ENCODE measurements around the gene P2RX2.

The P2RX2 gene

DNA sequence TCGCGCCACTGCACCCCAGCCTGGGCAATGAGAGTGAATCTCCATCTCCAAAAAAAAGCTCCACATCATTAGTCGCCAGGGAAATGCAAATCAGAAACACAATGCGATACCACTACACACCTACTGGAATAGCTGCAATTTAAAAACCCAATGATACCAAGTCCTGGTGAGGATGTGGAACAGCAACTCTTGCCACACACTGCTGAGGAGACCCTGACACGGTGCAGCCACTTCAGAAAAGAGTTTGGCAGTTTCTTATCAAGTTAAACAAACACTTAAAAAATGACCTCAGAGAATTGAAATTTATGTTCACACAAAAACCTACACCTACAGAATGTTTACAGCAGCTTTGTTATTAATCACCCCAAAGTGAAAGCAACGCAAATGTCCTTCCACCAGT, 12.1 kb downstream of the P2RX2 start:
- TF ChIP-seq EGR1 (IDR thresholded peaks at IDR 0.05): no peak
- no peak for TF ChIP-seq TAF1 (IDR thresholded peaks at IDR 0.05; ENCODE audit: low read depth)
- TF ChIP-seq, protein P1, sequence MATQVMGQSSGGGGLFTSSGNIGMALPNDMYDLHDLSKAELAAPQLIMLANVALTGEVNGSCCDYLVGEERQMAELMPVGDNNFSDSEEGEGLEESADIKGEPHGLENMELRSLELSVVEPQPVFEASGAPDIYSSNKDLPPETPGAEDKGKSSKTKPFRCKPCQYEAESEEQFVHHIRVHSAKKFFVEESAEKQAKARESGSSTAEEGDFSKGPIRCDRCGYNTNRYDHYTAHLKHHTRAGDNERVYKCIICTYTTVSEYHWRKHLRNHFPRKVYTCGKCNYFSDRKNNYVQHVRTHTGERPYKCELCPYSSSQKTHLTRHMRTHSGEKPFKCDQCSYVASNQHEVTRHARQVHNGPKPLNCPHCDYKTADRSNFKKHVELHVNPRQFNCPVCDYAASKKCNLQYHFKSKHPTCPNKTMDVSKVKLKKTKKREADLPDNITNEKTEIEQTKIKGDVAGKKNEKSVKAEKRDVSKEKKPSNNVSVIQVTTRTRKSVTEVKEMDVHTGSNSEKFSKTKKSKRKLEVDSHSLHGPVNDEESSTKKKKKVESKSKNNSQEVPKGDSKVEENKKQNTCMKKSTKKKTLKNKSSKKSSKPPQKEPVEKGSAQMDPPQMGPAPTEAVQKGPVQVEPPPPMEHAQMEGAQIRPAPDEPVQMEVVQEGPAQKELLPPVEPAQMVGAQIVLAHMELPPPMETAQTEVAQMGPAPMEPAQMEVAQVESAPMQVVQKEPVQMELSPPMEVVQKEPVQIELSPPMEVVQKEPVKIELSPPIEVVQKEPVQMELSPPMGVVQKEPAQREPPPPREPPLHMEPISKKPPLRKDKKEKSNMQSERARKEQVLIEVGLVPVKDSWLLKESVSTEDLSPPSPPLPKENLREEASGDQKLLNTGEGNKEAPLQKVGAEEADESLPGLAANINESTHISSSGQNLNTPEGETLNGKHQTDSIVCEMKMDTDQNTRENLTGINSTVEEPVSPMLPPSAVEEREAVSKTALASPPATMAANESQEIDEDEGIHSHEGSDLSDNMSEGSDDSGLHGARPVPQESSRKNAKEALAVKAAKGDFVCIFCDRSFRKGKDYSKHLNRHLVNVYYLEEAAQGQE (IDR thresholded peaks at IDR 0.05; ENCODE audit: low read depth): no peak
- no peak for TF ChIP-seq CEBPB (IDR thresholded peaks at IDR 0.05)
- no peak for TF ChIP-seq CREB1 (IDR thresholded peaks at IDR 0.05; ENCODE audit: low read depth)
- TF ChIP-seq, protein P2, sequence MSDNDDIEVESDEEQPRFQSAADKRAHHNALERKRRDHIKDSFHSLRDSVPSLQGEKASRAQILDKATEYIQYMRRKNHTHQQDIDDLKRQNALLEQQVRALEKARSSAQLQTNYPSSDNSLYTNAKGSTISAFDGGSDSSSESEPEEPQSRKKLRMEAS (IDR thresholded peaks at IDR 0.05): no peak
- TF ChIP-seq YY1 (IDR thresholded peaks at IDR 0.05; ENCODE audit: low read depth): no peak
- no peak for TF ChIP-seq FOXM1 (IDR thresholded peaks at IDR 0.05; ENCODE audit: borderline replicate concordance, low read depth)
- TF ChIP-seq, protein P3, sequence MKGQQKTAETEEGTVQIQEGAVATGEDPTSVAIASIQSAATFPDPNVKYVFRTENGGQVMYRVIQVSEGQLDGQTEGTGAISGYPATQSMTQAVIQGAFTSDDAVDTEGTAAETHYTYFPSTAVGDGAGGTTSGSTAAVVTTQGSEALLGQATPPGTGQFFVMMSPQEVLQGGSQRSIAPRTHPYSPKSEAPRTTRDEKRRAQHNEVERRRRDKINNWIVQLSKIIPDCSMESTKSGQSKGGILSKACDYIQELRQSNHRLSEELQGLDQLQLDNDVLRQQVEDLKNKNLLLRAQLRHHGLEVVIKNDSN (IDR thresholded peaks at IDR 0.05): no peak
- TF ChIP-seq ZBTB7A (IDR thresholded peaks at IDR 0.05; ENCODE audit: low read depth): no peak
- TF ChIP-seq NFIC (IDR thresholded peaks at IDR 0.05): no peak

DNA sequence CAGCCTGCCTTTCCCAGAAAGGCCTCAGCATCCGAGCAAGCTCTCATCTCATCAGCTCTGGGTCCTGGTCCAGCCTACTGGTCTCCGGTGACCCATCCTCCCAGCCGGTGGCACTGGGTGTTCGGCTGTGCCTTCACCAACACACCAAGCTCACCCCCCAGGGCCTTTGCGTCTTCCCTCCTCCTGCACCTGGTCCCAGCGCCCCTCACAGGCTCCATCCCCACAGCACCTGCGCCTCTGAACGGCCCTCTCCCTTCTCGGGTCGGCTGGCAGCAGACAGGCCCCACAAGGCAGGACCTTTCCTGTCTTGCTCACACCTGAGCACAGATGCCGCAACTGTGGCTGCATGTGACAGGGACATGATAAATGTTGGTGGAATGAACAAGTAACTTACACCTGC, 13.1 kb downstream of the P2RX2 start:
- no peak for TF ChIP-seq RAD21 (IDR thresholded peaks at IDR 0.05; ENCODE audit: low read depth)
- no peak for TF ChIP-seq ZBTB7A (IDR thresholded peaks at IDR 0.05; ENCODE audit: low read depth)
- TF ChIP-seq, protein P1 (IDR thresholded peaks at IDR 0.05; ENCODE audit: low read depth): no peak
- TF ChIP-seq, protein P3 (IDR thresholded peaks at IDR 0.05): no peak
- TF ChIP-seq TEAD4 (IDR thresholded peaks at IDR 0.05): no peak
- TF ChIP-seq, protein P2 (IDR thresholded peaks at IDR 0.05): no peak
- no peak for TF ChIP-seq YY1 (IDR thresholded peaks at IDR 0.05; ENCODE audit: low read depth)
- TF ChIP-seq TCF12 (IDR thresholded peaks at IDR 0.05; ENCODE audit: low read depth): no peak

DNA sequence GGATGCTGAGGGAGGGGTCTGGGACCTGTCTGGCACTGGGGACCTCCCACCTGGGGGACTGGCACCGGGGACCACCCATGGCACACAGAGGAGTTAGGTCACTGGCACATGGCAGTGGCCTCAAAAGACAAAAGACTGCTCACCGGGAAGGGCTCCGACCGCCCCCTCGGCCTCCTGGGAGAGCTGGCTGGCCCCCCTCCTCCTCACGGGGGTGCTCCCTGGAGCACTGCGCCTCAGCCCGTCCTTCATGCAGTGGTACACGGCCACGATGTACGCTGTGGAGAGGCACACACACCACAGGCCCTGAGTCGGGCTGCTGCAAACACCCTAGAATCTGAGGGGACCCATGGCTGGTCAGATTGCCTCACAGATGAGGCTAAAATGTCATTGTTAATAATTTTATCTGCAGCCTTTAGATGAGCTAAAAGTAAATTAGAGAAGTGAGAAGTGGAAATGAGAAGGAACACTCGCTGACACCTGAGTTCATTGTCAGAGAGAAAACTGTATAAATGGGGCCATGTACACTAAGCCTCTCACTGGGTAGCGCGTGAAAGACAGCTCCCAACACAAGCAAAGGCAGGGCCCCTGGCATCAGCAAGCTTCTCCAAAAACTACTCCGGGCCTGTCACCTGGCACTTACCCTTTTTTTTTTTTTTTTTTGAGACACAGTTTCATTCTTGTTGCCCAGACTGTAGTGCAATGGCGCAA, 14.1 kb downstream of the P2RX2 start:
- no peak for TF ChIP-seq TCF12 (IDR thresholded peaks at IDR 0.05; ENCODE audit: low read depth)
- no peak for TF ChIP-seq TEAD4 (IDR thresholded peaks at IDR 0.05)
- TF ChIP-seq, protein P2 (IDR thresholded peaks at IDR 0.05): no peak
- TF ChIP-seq YY1 (IDR thresholded peaks at IDR 0.05; ENCODE audit: low read depth): no peak
- TF ChIP-seq NFIC (IDR thresholded peaks at IDR 0.05): no peak
- no peak for TF ChIP-seq CREB1 (IDR thresholded peaks at IDR 0.05; ENCODE audit: low read depth)
- no peak for TF ChIP-seq EP300 (IDR thresholded peaks at IDR 0.05; ENCODE audit: borderline replicate concordance)
- TF ChIP-seq RAD21 (IDR thresholded peaks at IDR 0.05; ENCODE audit: low read depth): no peak
- TF ChIP-seq CEBPB (IDR thresholded peaks at IDR 0.05): no peak
- TF ChIP-seq FOXM1 (IDR thresholded peaks at IDR 0.05; ENCODE audit: borderline replicate concordance, low read depth): no peak
- TF ChIP-seq ZBTB7A (IDR thresholded peaks at IDR 0.05; ENCODE audit: low read depth): no peak
- TF ChIP-seq TAF1 (IDR thresholded peaks at IDR 0.05; ENCODE audit: low read depth): no peak
- TF ChIP-seq, protein P3 (IDR thresholded peaks at IDR 0.05): no peak

DNA sequence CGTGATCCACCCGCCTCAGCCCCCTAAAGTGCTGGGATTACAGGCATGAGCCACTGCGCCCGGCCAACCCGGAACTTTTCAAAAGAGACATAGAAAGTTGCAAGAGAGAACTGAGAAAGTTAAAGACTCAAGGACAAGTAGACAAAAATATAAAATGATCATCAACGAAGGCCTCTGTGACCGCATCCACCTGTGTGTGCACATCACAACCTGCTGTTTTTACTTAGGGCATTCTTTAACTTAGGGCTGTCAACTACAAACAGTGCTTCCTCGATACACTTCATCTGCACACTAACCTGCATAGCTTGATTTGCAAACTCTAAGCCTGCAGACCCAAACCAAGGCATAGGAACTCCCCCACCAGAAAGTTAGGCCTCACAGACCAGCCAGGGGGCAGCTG, 14.8 kb downstream of the P2RX2 start:
- no peak for TF ChIP-seq EP300 (IDR thresholded peaks at IDR 0.05; ENCODE audit: borderline replicate concordance)
- no peak for TF ChIP-seq TAF1 (IDR thresholded peaks at IDR 0.05; ENCODE audit: low read depth)
- TF ChIP-seq RAD21 (IDR thresholded peaks at IDR 0.05; ENCODE audit: low read depth): no peak
- TF ChIP-seq, protein P1 (IDR thresholded peaks at IDR 0.05; ENCODE audit: low read depth): no peak
- no peak for TF ChIP-seq TEAD4 (IDR thresholded peaks at IDR 0.05)

Data from Ishikawa (cell line).